ENCODE measurements around the gene URI1. TPM values are rescaled to one million over a fixed set of nuclear protein-coding genes. Genes with fewer than 3 reads are reported as not detected.
"Not testable (repeated sequence)": the region's sequence is repeated elsewhere in the genome, so short reads cannot be mapped to it uniquely, and the experiment has no call there.

The URI1 gene
- total RNA-seq, 2 donors from 2014 or later: 38.2 to 60.7 TPM

GRCh38 chr19:29904017-29904416, 38.0 kb upstream of the URI1 start:
- DNase-seq (no peak), ATAC-seq (no peak)
- H3K36me3 ChIP-seq (replicated peaks in 1 of 2; ENCODE audit: insufficient read depth in 1 of 2, low read depth in 2 of 2): no peaks in the 10 kb centered on the region
- no peaks in the 10 kb centered on the region for H3K9me3 ChIP-seq
- H3K27ac ChIP-seq: no peak overlapping the region
- WGBS, 2 donors: 57 to 63% methylated on average over 2 of the region's 2 CpGs
- intact Hi-C loops (cut with DNase I): no loop called here
- H3K4me3 ChIP-seq: no peak overlapping the region
- H3K4me1 ChIP-seq: no peaks in the 10 kb centered on the region
- H3K27me3 ChIP-seq: no peaks in the 10 kb centered on the region
- no peak for TF ChIP-seq POLR2A (IDR thresholded peaks at IDR 0.05)
- no peak for TF ChIP-seq CTCF (IDR thresholded peaks at IDR 0.05)

GRCh38 chr19:29908963-29909944, 32.8 kb upstream of the URI1 start:
- no peaks in the 10 kb centered on the region for H3K9me3 ChIP-seq
- TF ChIP-seq POLR2A (IDR thresholded peaks at IDR 0.05) (no peak), CTCF (IDR thresholded peaks at IDR 0.05) (no peak)

GRCh38 chr19:29914933-29915332, 27.1 kb upstream of the URI1 start:
- ATAC-seq: no peak
- TF ChIP-seq CTCF (IDR thresholded peaks at IDR 0.05) (no peak), POLR2A (IDR thresholded peaks at IDR 0.05) (no peak)
- Histone ChIP-seq H3K9me3 (no peaks in the 10 kb centered on the region), H3K4me1 (no peaks in the 10 kb centered on the region), H3K27me3 (no peaks in the 10 kb centered on the region), H3K4me3 (no peak overlapping the region), H3K36me3 (replicated peaks in 1 of 2; ENCODE audit: insufficient read depth in 1 of 2, low read depth in 2 of 2) (no peaks in the 10 kb centered on the region), H3K27ac (no peak overlapping the region)
- DNase-seq: no peak
- WGBS, 2 donors: 29 to 44% methylated on average over 2 to 3 of the region's 3 CpGs
- intact Hi-C loops (cut with DNase I): no loop called here

More at GRCh38 chr19:29908963-29909944, 32.8 kb upstream of the URI1 start:
- Histone ChIP-seq H3K36me3 (replicated peaks in 1 of 2; ENCODE audit: insufficient read depth in 1 of 2, low read depth in 2 of 2) (no peaks in the 10 kb centered on the region), H3K4me3 (no peak overlapping the region), H3K27ac (no peak overlapping the region), H3K4me1 (no peaks in the 10 kb centered on the region), H3K27me3 (no peaks in the 10 kb centered on the region)
- intact Hi-C loops (cut with DNase I): no loop called here
- no peak for ATAC-seq
- DNase-seq: no peak
- 65 to 66% methylated on average over 18 of the region's 18 CpGs for WGBS, 2 donors

GRCh38 chr19:29915832-29916231, 26.2 kb upstream of the URI1 start:
- H3K9me3 ChIP-seq; DNase-seq; H3K4me1 ChIP-seq; H3K4me3 ChIP-seq; H3K27me3 ChIP-seq; H3K27ac ChIP-seq; intact Hi-C loops (cut with DNase I); H3K36me3 ChIP-seq (replicated peaks in 1 of 2; ENCODE audit: insufficient read depth in 1 of 2, low read depth in 2 of 2); ATAC-seq: not testable (repeated sequence)
- WGBS, 2 donors: 39 to 41% methylated on average over 2 of the region's 2 CpGs

- WGBS, 2 donors: 65 to 71% methylated on average over 7 of the region's 7 CpGs
These were observed 24.1 kb upstream of the URI1 start for GRCh38 chr19:29917911-29918310.

More at GRCh38 chr19:29917911-29918310, 24.1 kb upstream of the URI1 start:
- TF ChIP-seq CTCF (IDR thresholded peaks at IDR 0.05) (no peak), POLR2A (IDR thresholded peaks at IDR 0.05) (no peak)
- Histone ChIP-seq H3K4me1 (no peaks in the 10 kb centered on the region), H3K27me3 (no peaks in the 10 kb centered on the region), H3K36me3 (replicated peaks in 1 of 2; ENCODE audit: insufficient read depth in 1 of 2, low read depth in 2 of 2) (no peaks in the 10 kb centered on the region), H3K4me3 (no peak overlapping the region), H3K27ac (no peak overlapping the region), H3K9me3 (no peaks in the 10 kb centered on the region)
- no peak for DNase-seq
- intact Hi-C loops (cut with DNase I): no loop called here
- no peak for ATAC-seq

Measured in body of pancreas (tissue), 4 donors.